Fibroblast of skin of right quadriceps (primary cell): ENCODE measurements around the gene TRIM66.

Experiments
- DNase-seq: peaks from one replicate; pipeline ENCODE4 v3.0.0-alpha.2; 2013

TRIM66 gene

GRCh38 chr11:8652140-8652539, 30.3 kb downstream of the TRIM66 start:
- peak; percentile 98 for DNase-seq

GRCh38 chr11:8650401-8650990, 32.0 kb downstream of the TRIM66 start:
- peak; percentile 78 for DNase-seq

GRCh38 chr11:8649361-8649760, 33.1 kb downstream of the TRIM66 start:
- peak; percentile 73 for DNase-seq

GRCh38 chr11:8646873-8647272, 35.6 kb downstream of the TRIM66 start:
- no peak for DNase-seq

- peak; percentile 30 for DNase-seq
Observed at GRCh38 chr11:8642196-8642841, 40.1 kb downstream of the TRIM66 start.

GRCh38 chr11:8641332-8641731, 41.1 kb downstream of the TRIM66 start:
- DNase-seq, result no peak

- DNase-seq, result no peak
Observed at GRCh38 chr11:8640267-8640906, 42.1 kb downstream of the TRIM66 start.

GRCh38 chr11:8639655-8640054, 42.8 kb downstream of the TRIM66 start:
- DNase-seq, result no peak

- DNase-seq, result peak; percentile 57
Observed at GRCh38 chr11:8638300-8638699, 44.2 kb downstream of the TRIM66 start.

- no peak for DNase-seq
Observed at GRCh38 chr11:8636127-8636526, 46.3 kb downstream of the TRIM66 start.

GRCh38 chr11:8634498-8634897, 48.0 kb downstream of the TRIM66 start:
- DNase-seq, result no peak

- peak; percentile 85 for DNase-seq
Observed at GRCh38 chr11:8631395-8632118, 50.9 kb downstream of the TRIM66 start.

GRCh38 chr11:8624698-8625097, 57.8 kb downstream of the TRIM66 start:
- no peak for DNase-seq

- no peak for DNase-seq
Observed at GRCh38 chr11:8621147-8621546, 61.3 kb downstream of the TRIM66 start.

- DNase-seq, result no peak
Observed at GRCh38 chr11:8617063-8617462, 65.4 kb downstream of the TRIM66 start.

- no peak for DNase-seq
Observed at GRCh38 chr11:8615291-8616032, 67.0 kb downstream of the TRIM66 start.

- no peak for DNase-seq
Observed at GRCh38 chr11:8614497-8614896, 68.0 kb downstream of the TRIM66 start.

- DNase-seq, result peak; percentile 8
Observed at GRCh38 chr11:8613036-8613435, 69.4 kb downstream of the TRIM66 start.

- no peak for DNase-seq
Observed at GRCh38 chr11:8612522-8612921, 69.9 kb downstream of the TRIM66 start.

GRCh38 chr11:8610532-8611116, 71.8 kb downstream of the TRIM66 start:
- peak; percentile 35 for DNase-seq

GRCh38 chr11:8608652-8609051, 73.8 kb downstream of the TRIM66 start:
- no peak for DNase-seq

GRCh38 chr11:8605971-8606563, 76.4 kb downstream of the TRIM66 start:
- DNase-seq, result no peak
